Muscle of leg (tissue), 11 donors: Measurements from ENCODE around the gene ZNF516. TPM values are rescaled to one million over a fixed set of nuclear protein-coding genes. Genes with fewer than 3 reads are reported as not detected.

ENCODE experiments used
- DNase-seq: peaks from one replicate; pipeline ENCODE4 v3.0.0; 2013
- H3K27ac ChIP-seq: one replicate; pipeline ENCODE4 v1.5.1; 2013; ENCODE audit warnings: mild to moderate bottlenecking, low read length, control low read depth
- H3K27me3 ChIP-seq: one replicate; pipeline ENCODE4 v1.6.1; 2013; ENCODE audit warnings: low read length; ENCODE audit not compliant: control insufficient read depth, insufficient read depth
- H3K36me3 ChIP-seq: one replicate; pipeline ENCODE4 v1.6.1; 2013; ENCODE audit warnings: low read length; ENCODE audit not compliant: control insufficient read depth, insufficient read depth
- H3K4me1 ChIP-seq: one replicate; pipeline ENCODE4 v1.6.1; 2013; ENCODE audit warnings: low read length; ENCODE audit not compliant: control insufficient read depth, insufficient read depth
- H3K4me3 ChIP-seq: one replicate; pipeline ENCODE4 v1.5.1; 2013; ENCODE audit warnings: low read length, control low read depth
- H3K9me3 ChIP-seq: replicated peaks from 2 replicates; pipeline ENCODE4 v1.6.1; 2013; ENCODE audit warnings: low read depth, low read length; ENCODE audit not compliant: control insufficient read depth
- WGBS: methylation state at CpG from one replicate; pipeline ENCODE4 v1.1.5; 2013; ENCODE audit warnings: missing lambda C conversion rate; ENCODE audit not compliant: insufficient coverage; 5-methylcytosine and 5-hydroxymethylcytosine counted together
- polyA plus RNA-seq, 8 donors: library from polyadenylated mRNA; unstranded; fragments of 120-200 nt; gene quantifications; one replicate each; pipeline versions ENCODE4 v1.2.1 to v1.2.3, GENCODE V29; 2013; ENCODE audit warnings: inconsistent platforms in 1 of 8, low replicate concordance in 1 of 8; ENCODE audit not compliant: insufficient read length in 8 of 8, insufficient read depth in 1 of 8
- total RNA-seq: library from RNA; stranded (reverse); fragments of 120-200 nt; gene quantifications from one replicate; pipeline ENCODE4 v1.2.4, GENCODE V29; 2013

Gene ZNF516
- total and polyA plus RNA-seq, 9 donors, result 26.6 to 52.9 (median 42.9) TPM

DNA sequence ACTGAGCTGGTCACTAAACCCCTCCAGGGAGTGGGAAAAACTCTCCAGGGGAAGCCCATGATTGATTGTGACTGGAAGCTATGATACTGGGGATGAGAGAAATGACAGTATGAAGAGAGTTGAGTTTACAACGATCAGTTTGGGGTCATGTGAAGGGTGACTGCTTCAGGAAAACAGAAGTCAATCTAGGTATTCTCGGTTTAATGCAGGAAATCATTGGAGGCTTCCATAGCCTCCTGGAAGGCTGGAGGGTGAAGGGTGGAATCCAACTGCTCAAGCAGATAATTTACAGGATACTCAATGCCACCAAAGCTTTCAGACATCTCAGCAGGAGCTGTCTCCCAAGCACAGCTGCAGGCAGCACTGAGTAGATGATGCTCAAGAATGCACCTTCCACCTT is 154.6 kb downstream of the ZNF516 start:
- no peaks in the 10 kb centered on the region for H3K36me3 ChIP-seq
- no peak overlapping the region for H3K27ac ChIP-seq
- no peak for DNase-seq
- 100% methylated on average over 1 of the region's 2 CpGs for WGBS
- no peaks in the 10 kb centered on the region for H3K27me3 ChIP-seq
- H3K9me3 ChIP-seq, result peaks cover 7% of the 10 kb centered on the region
- H3K4me1 ChIP-seq, result peaks cover 6% of the 10 kb centered on the region
- no peak overlapping the region for H3K4me3 ChIP-seq

- no peak for DNase-seq
- Histone ChIP-seq H3K27me3 (no peaks in the 10 kb centered on the region), H3K9me3 (peaks cover 7% of the 10 kb centered on the region), H3K4me3 (no peak overlapping the region), H3K4me1 (peaks cover 6% of the 10 kb centered on the region), H3K27ac (no peak overlapping the region), H3K36me3 (no peaks in the 10 kb centered on the region)
- WGBS, result 77% methylated on average over 2 of the region's 2 CpGs
Observed at GRCh38 chr18:76339246-76339620, 155.8 kb downstream of the ZNF516 start.

- 88% methylated on average over 2 of the region's 5 CpGs for WGBS
- H3K9me3 ChIP-seq, result peaks cover 7% of the 10 kb centered on the region
- no peak overlapping the region for H3K4me3 ChIP-seq
Observed at GRCh38 chr18:76338619-76339245, 156.3 kb downstream of the ZNF516 start.

GRCh38 chr18:76338088-76338487 is 157.0 kb downstream of the ZNF516 start:
- peaks cover 6% of the 10 kb centered on the region for H3K4me1 ChIP-seq
- no peak overlapping the region for H3K4me3 ChIP-seq
- H3K36me3 ChIP-seq, result no peaks in the 10 kb centered on the region
- no peaks in the 10 kb centered on the region for H3K27me3 ChIP-seq
- DNase-seq, result no peak
- peaks cover 9% of the 10 kb centered on the region for H3K9me3 ChIP-seq
- no peak overlapping the region for H3K27ac ChIP-seq
- WGBS, result 80% methylated on average over 1 of the region's 9 CpGs

More at GRCh38 chr18:76338619-76339245, 156.3 kb downstream of the ZNF516 start:
- DNase-seq, result no peak
- Histone ChIP-seq H3K27me3 (no peaks in the 10 kb centered on the region), H3K27ac (no peak overlapping the region), H3K36me3 (no peaks in the 10 kb centered on the region), H3K4me1 (peaks cover 6% of the 10 kb centered on the region)

GRCh38 chr18:76335859-76336640 is 159.0 kb downstream of the ZNF516 start:
- Histone ChIP-seq H3K27me3 (no peaks in the 10 kb centered on the region), H3K27ac (no peak overlapping the region), H3K9me3 (peaks cover 9% of the 10 kb centered on the region), H3K4me3 (no peak overlapping the region), H3K4me1 (peaks cover 6% of the 10 kb centered on the region), H3K36me3 (no peaks in the 10 kb centered on the region)
- DNase-seq, result peak; percentile 48
- 78% methylated on average over 7 of the region's 10 CpGs for WGBS

DNA sequence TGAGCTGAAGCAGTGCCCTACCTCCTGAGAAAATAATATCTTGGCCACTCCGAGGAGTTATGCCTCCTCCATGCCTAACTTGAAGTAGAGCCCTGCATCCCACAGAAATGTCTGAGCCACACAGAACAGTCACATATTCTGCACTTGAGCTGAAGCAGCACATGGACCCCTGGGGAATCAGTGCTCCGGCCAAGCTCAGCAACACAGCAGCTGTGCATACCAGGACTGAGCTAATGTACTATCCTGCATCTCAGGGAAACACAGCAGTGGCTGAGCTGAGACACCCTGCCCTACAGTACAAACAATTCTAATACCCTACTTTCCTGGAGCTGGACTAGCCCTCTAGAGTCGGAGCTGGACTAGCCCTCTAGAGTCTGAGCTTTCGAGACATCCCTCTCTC is 166.9 kb downstream of the ZNF516 start:
- 16% methylated on average over 4 of the region's 4 CpGs for WGBS
- H3K27me3 ChIP-seq, result no peaks in the 10 kb centered on the region
- peaks cover 9% of the 10 kb centered on the region for H3K9me3 ChIP-seq
- H3K27ac ChIP-seq, result peak overlapping the region; percentile 70
- H3K4me1 ChIP-seq, result peaks cover 15% of the 10 kb centered on the region
- no peak overlapping the region for H3K4me3 ChIP-seq
- no peaks in the 10 kb centered on the region for H3K36me3 ChIP-seq
- DNase-seq, result peak; percentile 95

- Histone ChIP-seq H3K27ac (no peak overlapping the region), H3K27me3 (no peaks in the 10 kb centered on the region), H3K9me3 (peaks cover under 1% of the 10 kb centered on the region), H3K4me3 (no peak overlapping the region), H3K36me3 (no peaks in the 10 kb centered on the region), H3K4me1 (peaks cover 15% of the 10 kb centered on the region)
- 72% methylated on average over 5 of the region's 7 CpGs for WGBS
- DNase-seq, result no peak
Observed at GRCh38 chr18:76323891-76324290, 171.2 kb downstream of the ZNF516 start.

GRCh38 chr18:76322686-76323085 is 172.4 kb downstream of the ZNF516 start:
- WGBS, result 91% methylated on average over 7 of the region's 7 CpGs

DNA sequence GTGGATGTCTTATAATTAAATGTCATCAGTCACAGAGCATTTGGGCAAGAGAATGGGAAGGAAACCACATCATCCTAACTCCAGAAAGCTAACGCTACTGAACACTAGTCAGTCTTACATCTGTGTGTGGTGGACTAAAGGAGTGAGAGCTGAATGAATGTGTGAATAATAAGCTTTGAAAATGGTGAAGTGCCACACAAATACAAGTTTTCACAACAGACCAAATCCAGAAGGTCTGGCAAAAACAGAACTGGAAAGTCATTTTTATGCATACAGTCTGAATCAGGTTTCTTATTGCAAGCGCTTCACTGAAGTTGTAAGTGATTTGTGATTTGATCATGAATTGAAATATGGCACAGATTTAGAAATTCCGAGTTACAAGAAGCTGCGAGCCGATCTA is 175.7 kb downstream of the ZNF516 start:
- WGBS, result no CpG with 5 or more reads among the region's 5 CpGs

More at GRCh38 chr18:76322686-76323085, 172.4 kb downstream of the ZNF516 start:
- Histone ChIP-seq H3K4me1 (peaks cover 4% of the 10 kb centered on the region), H3K36me3 (no peaks in the 10 kb centered on the region), H3K27me3 (no peaks in the 10 kb centered on the region), H3K9me3 (no peaks in the 10 kb centered on the region), H3K4me3 (no peak overlapping the region), H3K27ac (no peak overlapping the region)
- no peak for DNase-seq

GRCh38 chr18:76318607-76319006 is 176.4 kb downstream of the ZNF516 start:
- Histone ChIP-seq H3K36me3 (no peaks in the 10 kb centered on the region), H3K9me3 (no peaks in the 10 kb centered on the region), H3K4me1 (no peaks in the 10 kb centered on the region), H3K27me3 (no peaks in the 10 kb centered on the region), H3K4me3 (no peak overlapping the region), H3K27ac (no peak overlapping the region)
- DNase-seq, result no peak
- 80% methylated on average over 1 of the region's 5 CpGs for WGBS

More for the DNA sequence above, 175.7 kb downstream of the ZNF516 start:
- Histone ChIP-seq H3K9me3 (no peaks in the 10 kb centered on the region), H3K36me3 (no peaks in the 10 kb centered on the region), H3K27ac (no peak overlapping the region), H3K27me3 (no peaks in the 10 kb centered on the region), H3K4me3 (no peak overlapping the region), H3K4me1 (no peaks in the 10 kb centered on the region)
- no peak for DNase-seq
